BE2C (cell line): ENCODE results near the gene CFAP99.

Source experiments
- DNase-seq: peaks from one replicate; pipeline ENCODE4 v3.0.0-alpha.2; 2020
- H3K27me3 ChIP-seq: fragments of 250-450 bp; sonication (Bioruptor Pico); 2 replicates; pipeline ENCODE4 v1.5.1; 2020; ENCODE audit warnings: mild to moderate bottlenecking
- H3K36me3 ChIP-seq: fragments of 250-450 bp; sonication (Bioruptor Pico); 2 replicates; pipeline ENCODE4 v1.5.1; 2020; ENCODE audit warnings: mild to moderate bottlenecking
- H3K4me1 ChIP-seq: fragments of 250-450 bp; sonication (Bioruptor Pico); 2 replicates; pipeline ENCODE4 v1.5.1; 2020
- H3K4me3 ChIP-seq: 2 replicates; pipeline ENCODE4 v1.5.1; 2011; ENCODE audit warnings: low read depth, low read length
- H3K9me3 ChIP-seq: fragments of 250-450 bp; sonication (Bioruptor Pico); 2 replicates; pipeline ENCODE4 v1.5.1; 2020
- CTCF ChIP-seq: IDR thresholded peaks from 2 replicates; pipeline ENCODE4 v1.5.1; 2012; ENCODE audit warnings: mild to moderate bottlenecking, low read depth, low read length

Gene CFAP99

GRCh38 chr4:2395584-2395983 lies 23.2 kb upstream of the CFAP99 start:
- Histone ChIP-seq H3K36me3 (no peaks in the 10 kb centered on the region), H3K4me3 (no peak overlapping the region), H3K9me3 (no peaks in the 10 kb centered on the region), H3K27me3 (no peaks in the 10 kb centered on the region), H3K4me1 (no peaks in the 10 kb centered on the region)
- no peak for TF ChIP-seq CTCF
- DNase-seq, result no peak

GRCh38 chr4:2396781-2397368 lies 21.9 kb upstream of the CFAP99 start:
- TF ChIP-seq CTCF, result no peak
- H3K4me1 ChIP-seq, result 0 out of 2 replicates have a peak, but pooled peaks cover 3% of the 10 kb centered on the region
- DNase-seq, result no peak
- no peaks in the 10 kb centered on the region for H3K27me3 ChIP-seq
- H3K36me3 ChIP-seq, result no peaks in the 10 kb centered on the region
- no peak overlapping the region for H3K4me3 ChIP-seq
- no peaks in the 10 kb centered on the region for H3K9me3 ChIP-seq

- no peak for TF ChIP-seq CTCF
- Histone ChIP-seq H3K36me3 (no peaks in the 10 kb centered on the region), H3K4me1 (0 out of 2 replicates have a peak, but pooled peaks cover 3% of the 10 kb centered on the region)
These were observed 21.0 kb upstream of the CFAP99 start for GRCh38 chr4:2397596-2398379.

GRCh38 chr4:2399216-2399615 lies 19.5 kb upstream of the CFAP99 start:
- H3K36me3 ChIP-seq, result no peaks in the 10 kb centered on the region
- no peak overlapping the region for H3K4me3 ChIP-seq
- no peak for TF ChIP-seq CTCF
- no peaks in the 10 kb centered on the region for H3K9me3 ChIP-seq
- no peak for DNase-seq
- H3K27me3 ChIP-seq, result no peaks in the 10 kb centered on the region
- H3K4me1 ChIP-seq, result 0 out of 2 replicates have a peak, but pooled peaks cover 3% of the 10 kb centered on the region

More at GRCh38 chr4:2397596-2398379, 21.0 kb upstream of the CFAP99 start:
- H3K4me3 ChIP-seq, result no peak overlapping the region
- no peaks in the 10 kb centered on the region for H3K9me3 ChIP-seq
- H3K27me3 ChIP-seq, result no peaks in the 10 kb centered on the region
- DNase-seq, result no peak

GRCh38 chr4:2399631-2400190 lies 19.0 kb upstream of the CFAP99 start:
- no peaks in the 10 kb centered on the region for H3K27me3 ChIP-seq
- TF ChIP-seq CTCF, result no peak
- H3K36me3 ChIP-seq, result no peaks in the 10 kb centered on the region
- H3K4me3 ChIP-seq, result no peak overlapping the region
- no peak for DNase-seq
- no peaks in the 10 kb centered on the region for H3K9me3 ChIP-seq
- H3K4me1 ChIP-seq, result 0 out of 2 replicates have a peak, but pooled peaks cover 3% of the 10 kb centered on the region
